Bronchial epithelial cell (primary cell): Measurements from ENCODE around the gene CCDC7. TPM values are rescaled to one million over a fixed set of nuclear protein-coding genes. Genes with fewer than 3 reads are reported as not detected.
"Not testable (repeated sequence)": the region's sequence is repeated elsewhere in the genome, so short reads cannot be mapped to it uniquely, and the experiment has no call there.

ENCODE experiments used
- DNase-seq: peaks from one replicate; pipeline ENCODE4 v3.0.0-alpha.2; 2010; ENCODE audit warnings: low read depth
- FAIRE-seq: peaks from 2 replicates; lab custom pipeline; 2011; peaks lifted over from hg19 to GRCh38; lab: Jason Lieb, UNC
- H3K27me3 ChIP-seq: 2 replicates; pipeline ENCODE4 v1.5.1; 2011; ENCODE audit warnings: low read length; ENCODE audit not compliant: control insufficient read depth, insufficient read depth
- H3K36me3 ChIP-seq: 2 replicates; pipeline ENCODE4 v1.5.1; 2011; ENCODE audit warnings: low read length; ENCODE audit not compliant: control insufficient read depth, insufficient read depth
- H3K4me3 ChIP-seq: 2 replicates; pipeline ENCODE4 v1.5.1; 2011; ENCODE audit warnings: mild to moderate bottlenecking, low read depth, low read length, control low read depth
- CTCF ChIP-seq: IDR thresholded peaks from 2 replicates; pipeline ENCODE4 v1.5.1; 2011; ENCODE audit warnings: mild to moderate bottlenecking, moderate library complexity, low read length, control low read depth, inconsistent platforms; ENCODE audit not compliant: insufficient read depth, severe bottlenecking
- total RNA-seq: library from RNA; depleted of rRNA; stranded (reverse); fragments of >200 nt; gene quantifications from 2 replicates; pipeline ENCODE4 v1.2.1, GENCODE V29; 2014

Gene CCDC7
- total RNA-seq, 1 donor from 2014 or later = 1.8 TPM

- DNase-seq (no peak), FAIRE-seq (no peak)
- Histone ChIP-seq H3K4me3 (no peak overlapping the region), H3K36me3 (no peaks in the 10 kb centered on the region), H3K27me3 (no peaks in the 10 kb centered on the region)
- no peak for TF ChIP-seq CTCF
Measured at GRCh38 chr10:32646535-32646934, 200.6 kb downstream of the CCDC7 start.

- no peaks in the 10 kb centered on the region for H3K36me3 ChIP-seq
- no peaks in the 10 kb centered on the region for H3K27me3 ChIP-seq
- no peak overlapping the region for H3K4me3 ChIP-seq
- no peak for FAIRE-seq
- TF ChIP-seq CTCF = no peak
- peak; percentile 1 for DNase-seq
Measured at GRCh38 chr10:32650246-32650655, 204.3 kb downstream of the CCDC7 start.

GRCh38 chr10:32657430-32657829 is 211.5 kb downstream of the CCDC7 start:
- H3K4me3 ChIP-seq, H3K36me3 ChIP-seq, FAIRE-seq, DNase-seq, H3K27me3 ChIP-seq: not testable (repeated sequence)

- Histone ChIP-seq H3K27me3 (no peaks in the 10 kb centered on the region), H3K4me3 (no peak overlapping the region), H3K36me3 (no peaks in the 10 kb centered on the region)
- no peak for FAIRE-seq
- no peak for TF ChIP-seq CTCF
- no peak for DNase-seq
Measured at GRCh38 chr10:32661346-32661745, 215.4 kb downstream of the CCDC7 start.

GRCh38 chr10:32680803-32681557 is 235.0 kb downstream of the CCDC7 start:
- DNase-seq (no peak), FAIRE-seq (no peak)
- TF ChIP-seq CTCF = no peak
- Histone ChIP-seq H3K27me3 (no peaks in the 10 kb centered on the region), H3K4me3 (no peak overlapping the region), H3K36me3 (no peaks in the 10 kb centered on the region)

GRCh38 chr10:32684291-32684690 is 238.4 kb downstream of the CCDC7 start:
- H3K36me3 ChIP-seq = no peaks in the 10 kb centered on the region
- DNase-seq = no peak
- no peak for FAIRE-seq
- no peaks in the 10 kb centered on the region for H3K27me3 ChIP-seq
- no peak overlapping the region for H3K4me3 ChIP-seq
- no peak for TF ChIP-seq CTCF
